Left ventricle myocardium superior (tissue), 1 donor: ENCODE data around the gene SPTLC2. TPM values are rescaled to one million over a fixed set of nuclear protein-coding genes. Genes with fewer than 3 reads are reported as not detected.
"Not testable (repeated sequence)": the region's sequence is repeated elsewhere in the genome, so short reads cannot be mapped to it uniquely, and the experiment has no call there.

Source experiments
- ATAC-seq: fragments of 200-7000 bp; cut with Tn5 transposase; one replicate; pipeline ENCODE4 v1.9.1; 2020; ENCODE audit warnings: mild to moderate bottlenecking, moderate library complexity
- DNase-seq: peaks from one replicate; pipeline ENCODE4 v3.0.0-alpha.2; 2020
- intact Hi-C: fragments of 100-400 bp; cut with micrococcal nuclease; formaldehyde crosslinking; loops from one replicate; pipeline ENCODE4 v1.11.0; 2022
- total RNA-seq: library from RNA; stranded (reverse); fragmentation: NEBNext Ultra II Directional; extraction: Animal tissue kit (Norgen Biotek cat#: 25700); gene quantifications from one replicate; pipeline ENCODE4 v1.2.1, GENCODE V29; 2021
- donor health status: DM: no; HTN: yes; CAD: no; lungs with severe emphysema.

Gene SPTLC2
- total RNA-seq, 1 donor from 2014 or later = 10.9 TPM

DNA sequence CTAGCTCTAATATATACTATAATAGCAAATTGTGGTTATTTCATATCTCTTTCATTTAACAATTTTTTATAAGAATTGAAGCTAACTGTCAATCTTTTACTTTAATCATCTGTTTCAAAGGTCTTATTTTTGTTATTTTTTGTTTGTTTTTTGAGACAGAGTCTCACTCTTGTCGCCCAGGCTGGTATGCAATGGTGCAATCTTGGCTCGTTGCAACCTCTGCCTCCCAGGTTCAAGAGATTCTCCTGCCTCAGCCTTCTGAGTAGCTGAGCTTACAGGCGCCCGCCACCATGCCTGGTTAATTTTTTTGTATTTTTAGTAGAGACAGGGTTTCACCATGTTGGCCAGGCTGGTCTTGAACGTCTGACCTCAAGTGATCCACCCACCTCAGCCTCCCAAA, 87.7 kb downstream of the SPTLC2 start:
- ATAC-seq, intact Hi-C loops, DNase-seq: not testable (repeated sequence)

DNA sequence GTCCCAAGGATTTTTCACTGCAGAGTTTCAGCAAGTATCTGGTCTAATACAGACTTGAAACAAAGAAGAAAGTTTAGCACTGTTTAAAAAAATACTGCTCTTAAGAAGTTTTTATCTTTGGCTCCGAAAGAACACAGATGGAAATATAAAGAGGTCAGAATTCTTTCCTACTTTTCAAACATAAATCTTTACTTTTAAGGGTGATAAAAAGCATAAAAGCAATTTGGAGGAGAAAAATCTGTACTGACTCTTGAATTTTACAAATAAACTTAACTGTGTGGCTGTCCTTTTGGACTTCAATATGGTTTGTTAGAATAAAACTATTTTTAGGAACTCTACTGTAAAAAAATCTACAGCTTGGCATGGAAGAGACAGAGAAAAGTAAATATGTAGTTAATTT, 90.2 kb downstream of the SPTLC2 start:
- no peak for ATAC-seq
- intact Hi-C loops = no loop called here
- no peak for DNase-seq

GRCh38 chr14:77524536-77524935, 91.9 kb downstream of the SPTLC2 start:
- no peak for ATAC-seq
- DNase-seq = no peak
- intact Hi-C loops = no loop called here

GRCh38 chr14:77523109-77523508, 93.3 kb downstream of the SPTLC2 start:
- intact Hi-C loops = no loop called here
- no peak for ATAC-seq

GRCh38 chr14:77520555-77520954, 95.9 kb downstream of the SPTLC2 start:
- intact Hi-C loops = no loop called here
- no peak for ATAC-seq
- no peak for DNase-seq

More at GRCh38 chr14:77523109-77523508, 93.3 kb downstream of the SPTLC2 start:
- DNase-seq = no peak

DNA sequence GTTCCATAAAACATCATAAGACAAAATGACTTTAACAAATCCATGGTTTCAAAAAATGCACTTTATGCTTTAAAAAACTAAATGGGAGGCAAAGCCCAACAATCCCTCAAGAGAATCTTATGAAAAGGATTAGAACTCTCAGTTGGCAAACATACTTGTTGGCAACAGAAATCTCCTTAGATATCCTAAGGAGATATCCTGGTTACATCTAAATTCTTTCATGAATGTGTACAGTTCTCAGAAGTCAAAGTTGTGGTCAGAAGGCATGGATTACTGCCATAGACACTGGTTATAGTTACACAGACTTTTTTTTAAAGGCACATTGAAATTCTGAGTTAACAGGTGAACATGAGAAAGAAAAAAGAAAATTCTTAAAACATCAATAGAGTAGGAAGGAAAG, 100.3 kb downstream of the SPTLC2 start:
- DNase-seq (no peak), ATAC-seq (no peak)
- intact Hi-C loops = no loop called here

DNA sequence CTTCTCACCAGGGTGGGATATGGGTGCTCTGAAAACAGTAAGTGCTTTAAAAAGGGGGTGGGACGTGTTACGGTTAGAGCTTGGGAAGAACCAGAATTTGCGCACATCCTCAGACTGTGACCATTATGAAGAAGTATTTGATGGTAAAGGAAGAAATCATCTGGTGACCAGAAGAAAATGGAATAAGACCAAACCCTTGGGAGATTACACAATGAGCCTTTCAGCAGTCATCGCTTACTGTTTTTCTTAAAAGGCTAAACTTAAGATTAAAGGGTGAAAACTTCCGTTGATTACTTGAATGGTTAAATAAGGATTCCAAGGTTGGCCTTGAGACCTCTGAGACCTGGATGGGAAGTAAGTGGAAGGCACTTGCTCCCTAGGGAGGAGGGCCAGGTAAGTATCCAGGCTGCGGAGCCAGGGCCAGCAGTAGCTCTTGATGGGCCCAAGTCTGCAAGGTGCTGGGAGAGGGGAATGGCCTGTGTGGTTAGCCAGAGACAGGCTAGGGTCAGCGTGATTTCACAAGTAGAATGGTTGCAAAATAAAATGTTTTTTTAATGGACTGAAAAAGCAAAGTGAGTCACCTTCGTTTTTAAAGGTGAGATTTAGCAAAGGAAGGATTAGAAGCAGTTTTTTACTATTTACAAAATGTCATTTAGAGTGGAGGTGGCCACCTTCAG, 104.8 kb downstream of the SPTLC2 start:
- intact Hi-C loops = no loop called here
- no peak for DNase-seq
- ATAC-seq = no peak

GRCh38 chr14:77509366-77509765, 107.1 kb downstream of the SPTLC2 start:
- intact Hi-C loops = no loop called here
- no peak for ATAC-seq
- no peak for DNase-seq

DNA sequence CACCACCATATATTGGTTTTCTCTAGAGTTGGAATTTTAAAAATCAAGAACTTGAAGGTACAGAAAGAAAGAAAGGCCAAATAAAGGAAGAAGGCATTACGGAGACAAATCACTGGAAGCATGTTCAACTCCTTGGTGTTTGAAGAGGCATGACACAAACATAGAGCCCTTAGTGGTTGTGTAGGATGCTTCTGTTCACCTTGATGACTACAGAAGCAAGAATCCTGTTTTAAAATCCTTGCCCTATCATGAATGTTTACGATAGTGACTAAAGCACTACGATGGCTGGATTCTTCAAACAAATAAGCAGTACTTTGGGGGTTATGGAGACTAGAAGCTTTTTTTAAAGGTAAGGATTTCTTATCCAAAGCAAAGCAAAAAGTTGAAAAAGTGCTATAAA, 107.6 kb downstream of the SPTLC2 start:
- no peak for ATAC-seq
- intact Hi-C loops = no loop called here

DNA sequence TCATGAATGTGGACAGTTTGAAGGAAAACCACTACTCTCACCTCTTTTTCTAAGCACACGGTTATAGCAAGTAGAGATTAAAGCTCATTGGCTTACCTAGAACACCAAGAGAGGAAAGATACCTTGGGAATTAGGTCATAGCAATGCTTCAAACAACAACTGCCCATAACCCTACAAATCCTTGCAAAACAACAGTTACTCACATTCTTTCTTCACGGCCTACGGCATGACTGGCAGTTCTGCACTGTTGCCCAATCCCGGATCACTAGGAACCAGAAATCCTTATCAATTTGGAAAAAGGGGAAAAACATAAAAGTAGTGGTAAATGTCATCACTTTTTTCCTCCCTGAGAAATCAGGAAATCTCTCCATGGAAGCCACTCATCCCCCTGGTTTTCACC, 108.2 kb downstream of the SPTLC2 start:
- no peak for DNase-seq
- intact Hi-C loops = no loop called here
- ATAC-seq = no peak

More for the DNA sequence above, 107.6 kb downstream of the SPTLC2 start:
- no peak for DNase-seq

DNA sequence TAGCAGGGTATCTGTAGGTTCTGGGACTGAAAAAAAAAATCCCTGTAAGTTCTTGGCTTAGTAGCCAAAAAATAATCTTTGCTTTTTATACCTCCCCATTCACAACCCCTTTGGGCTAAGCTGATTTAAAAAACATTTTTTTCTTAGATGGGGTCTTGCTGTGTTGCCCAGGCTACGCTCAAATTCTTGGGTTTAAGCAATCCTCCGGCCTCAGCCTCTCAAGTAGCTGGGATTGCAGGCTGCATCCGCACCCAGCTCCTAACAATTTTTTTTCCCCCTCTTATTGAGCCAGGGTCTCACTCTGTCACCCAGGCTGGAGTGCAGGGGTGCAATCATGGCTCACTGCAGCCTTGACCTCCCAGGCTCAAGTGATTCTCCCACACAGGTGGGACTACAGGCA, 108.7 kb downstream of the SPTLC2 start:
- intact Hi-C loops = no loop called here
- no peak for DNase-seq
- ATAC-seq = no peak

- intact Hi-C loops = no loop called here
- no peak for ATAC-seq
- no peak for DNase-seq
Measured at GRCh38 chr14:77505031-77505430, 111.4 kb downstream of the SPTLC2 start.

DNA sequence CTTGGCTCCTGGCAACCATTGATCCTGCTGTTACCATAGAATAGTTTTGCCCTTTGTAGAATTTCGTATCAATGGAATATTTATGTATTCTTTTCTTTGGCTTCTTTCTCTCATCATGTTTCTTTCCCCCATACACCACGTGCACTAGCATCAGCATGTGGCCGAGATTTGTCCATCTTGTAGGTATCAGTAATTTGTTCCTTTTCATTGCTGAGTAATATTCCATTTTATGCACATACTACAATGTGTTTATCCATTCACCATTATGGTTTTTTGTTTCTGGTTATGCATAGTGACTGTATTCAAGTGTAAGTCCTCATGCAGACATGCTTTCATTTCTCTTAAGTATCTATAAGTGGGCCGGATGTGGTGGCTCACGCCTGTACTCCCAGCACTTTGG, 113.3 kb downstream of the SPTLC2 start:
- DNase-seq = no peak
- intact Hi-C loops = no loop called here
- no peak for ATAC-seq

DNA sequence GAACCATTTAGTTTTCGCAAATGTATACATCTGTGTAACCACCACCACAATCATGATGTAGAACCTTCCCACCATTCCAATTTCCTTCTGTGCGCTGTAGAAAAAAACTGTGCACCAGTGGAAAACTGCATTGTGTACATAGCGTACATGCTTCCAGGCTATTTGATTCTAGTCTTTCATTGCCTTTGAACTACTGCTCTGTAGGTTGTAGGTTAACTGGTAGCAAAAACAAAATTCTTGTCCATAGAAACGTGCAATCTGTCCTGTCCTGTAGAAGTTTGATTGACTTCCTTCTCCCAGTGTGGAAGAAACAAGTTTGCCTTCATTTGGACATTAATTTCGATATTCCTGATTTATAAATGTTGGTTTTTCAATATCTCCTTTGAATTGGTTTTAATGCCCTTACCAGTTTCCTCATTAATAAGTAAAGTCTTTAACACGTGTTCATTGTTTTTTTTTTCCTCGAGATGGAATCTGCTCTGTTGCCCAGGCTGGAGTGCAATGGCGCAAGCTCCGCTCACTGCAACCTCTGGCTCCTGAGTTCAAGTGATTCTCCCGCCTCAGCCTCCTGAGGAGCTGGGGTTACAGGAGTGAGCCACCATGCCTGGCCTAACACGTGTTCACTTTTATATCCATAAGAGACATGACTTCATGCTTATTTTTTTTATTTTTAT, 114.2 kb downstream of the SPTLC2 start:
- ATAC-seq (no peak), DNase-seq (no peak)
- intact Hi-C loops = no loop called here

GRCh38 chr14:77498984-77499527, 117.4 kb downstream of the SPTLC2 start:
- no peak for DNase-seq
- intact Hi-C loops = no loop called here
- no peak for ATAC-seq

DNA sequence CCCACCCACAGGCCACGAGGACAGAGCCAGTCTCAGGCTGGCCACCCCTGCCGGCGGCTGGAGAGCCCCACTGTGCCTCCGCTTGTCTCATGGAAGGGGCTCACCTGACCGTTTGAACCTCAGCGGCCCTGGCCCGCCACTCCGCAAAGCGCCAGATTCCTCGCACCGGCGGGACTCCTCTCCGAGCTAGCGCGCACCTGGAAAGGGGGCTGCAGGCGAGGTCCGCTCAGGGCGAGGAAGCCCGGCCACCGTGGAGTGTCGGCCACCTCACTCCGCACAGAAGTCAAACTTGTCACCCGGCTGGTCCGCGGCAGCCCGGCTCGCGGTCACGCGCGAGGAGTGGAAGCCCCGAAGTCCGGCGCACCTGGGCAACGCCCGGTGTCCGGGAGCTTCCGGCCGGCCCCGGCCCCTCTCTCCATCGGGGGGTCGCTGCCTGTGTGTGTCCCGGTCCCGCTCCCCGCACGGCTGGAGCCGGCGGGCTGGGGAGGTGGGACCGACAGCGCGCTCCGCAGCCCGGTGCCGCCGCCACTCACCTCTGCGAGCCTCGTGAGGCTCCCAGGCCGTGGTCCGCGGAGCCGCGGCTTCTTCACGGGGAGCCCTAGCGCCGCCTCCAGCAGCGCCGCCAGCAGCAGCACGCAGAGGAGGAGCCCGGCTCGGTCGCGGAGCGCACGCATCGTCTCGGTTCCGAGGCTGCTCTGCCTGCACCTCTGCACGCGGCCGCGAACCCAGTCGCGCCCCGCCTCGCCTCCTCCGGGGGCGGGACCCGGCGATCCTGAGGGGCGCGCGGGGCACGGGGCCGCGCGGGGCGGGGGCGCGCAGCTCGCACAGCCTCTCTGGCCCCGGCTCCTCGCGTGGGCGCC, 118.1 kb downstream of the SPTLC2 start, which contains the start of gene ISM2:
Gene ISM2, minus strand, starts transcription at position 697 of the 860 bp plus-strand sequence. Its CDS starts 23 bp downstream, at position 674.
- DNase-seq (peak; percentile 46), ATAC-seq (peak; percentile 72)
- intact Hi-C loops = no loop called here

- no peak for ATAC-seq
- intact Hi-C loops = no loop called here
- no peak for DNase-seq
Measured at GRCh38 chr14:77495334-77495733, 121.1 kb downstream of the SPTLC2 start.

GRCh38 chr14:77491056-77491455, 125.4 kb downstream of the SPTLC2 start:
- no peak for DNase-seq
- intact Hi-C loops = no loop called here
- no peak for ATAC-seq

GRCh38 chr14:77490347-77490986, 126.0 kb downstream of the SPTLC2 start:
- DNase-seq = no peak
- intact Hi-C loops = no loop called here
- no peak for ATAC-seq
